NCI-H1417 (cell line): ENCODE data around the gene BAZ2A.

ENCODE experiments used
- DNase-seq, 3 experiments: peaks; one replicate each; lab custom pipeline; 2025; lab: John Stamatoyannopoulos, UW

Gene BAZ2A

GRCh38 chr12:56634837-56635791 is 5.0 kb upstream of the BAZ2A start:
- peak; percentile 86 to 88 (median 87) for DNase-seq

- DNase-seq, result peak; percentile 74 to 85 (median 81)
Observed at GRCh38 chr12:56634242-56634836, 4.2 kb upstream of the BAZ2A start.

GRCh38 chr12:56633468-56634241 is 3.5 kb upstream of the BAZ2A start:
- no peak for DNase-seq

GRCh38 chr12:56632701-56633467 is 2.8 kb upstream of the BAZ2A start:
- no peak for DNase-seq

GRCh38 chr12:56631790-56632700 is 1.9 kb upstream of the BAZ2A start:
- peak; percentile 44 to 70 (median 55) for DNase-seq

- peak; percentile 24 to 74 (median 67) for DNase-seq
Observed at GRCh38 chr12:56629459-56630179, 507 bp downstream of the BAZ2A start.

GRCh38 chr12:56628671-56629458 is 1.3 kb downstream of the BAZ2A start:
- DNase-seq, result peak; percentile 24 to 77 (median 64)

GRCh38 chr12:56626701-56627100 is 3.4 kb downstream of the BAZ2A start:
- no peak for DNase-seq

GRCh38 chr12:56622535-56622934 is 7.6 kb downstream of the BAZ2A start:
- DNase-seq, result no peak

GRCh38 chr12:56616925-56617324 is 13.2 kb downstream of the BAZ2A start:
- DNase-seq, result no peak

GRCh38 chr12:56616244-56616643 is 13.9 kb downstream of the BAZ2A start:
- no peak for DNase-seq

- no peak for DNase-seq
Observed at GRCh38 chr12:56614627-56615026, 15.5 kb downstream of the BAZ2A start.

- no peak for DNase-seq
Observed at GRCh38 chr12:56604355-56604754, 25.8 kb downstream of the BAZ2A start.

GRCh38 chr12:56602239-56602638 is 27.9 kb downstream of the BAZ2A start:
- no peak for DNase-seq

GRCh38 chr12:56601503-56601902 is 28.6 kb downstream of the BAZ2A start:
- DNase-seq, result no peak

- no peak for DNase-seq
Observed at GRCh38 chr12:56600753-56601152, 29.4 kb downstream of the BAZ2A start.

GRCh38 chr12:56599797-56600196 is 30.3 kb downstream of the BAZ2A start:
- DNase-seq, result peak in 1 of 3 experiments; percentile 81

- DNase-seq, result no peak
Observed at GRCh38 chr12:56599041-56599440, 31.1 kb downstream of the BAZ2A start.

- DNase-seq, result no peak
Observed at GRCh38 chr12:56596815-56597214, 33.3 kb downstream of the BAZ2A start.
